Left lung (tissue), 10 donors: ENCODE data around the gene RIMS1. TPM values are rescaled to one million over a fixed set of nuclear protein-coding genes. Genes with fewer than 3 reads are reported as not detected.

Experiments used
- ATAC-seq: fragments of 200-7000 bp; cut with Tn5 transposase; one replicate; pipeline ENCODE4 v1.9.1; 2020; ENCODE audit warnings: moderate library complexity
- DNase-seq, 4 donors: peaks; one replicate each; pipeline ENCODE4 v3.0.0-alpha.2; 2013 to 2020
- H3K27ac ChIP-seq, 2 donors: fragments of 200-600 bp; sonication (generic) in 1 of 2; one replicate each; pipeline versions ENCODE4 v1.5.0 to v1.8.0; 2020 to 2021
- H3K27me3 ChIP-seq, 2 donors: fragments of 200-600 bp; sonication (generic) in 1 of 2; one replicate each; pipeline versions ENCODE4 v1.5.0 to v1.8.0; 2020 to 2021
- H3K36me3 ChIP-seq, 2 donors: fragments of 200-600 bp; sonication (generic) in 1 of 2; one replicate each; pipeline versions ENCODE4 v1.5.0 to v1.8.0; 2020 to 2021
- H3K4me1 ChIP-seq, 2 donors: fragments of 200-600 bp; one replicate each; pipeline ENCODE4 v1.8.0; 2021
- H3K4me3 ChIP-seq, 2 donors: fragments of 200-600 bp; sonication (generic) in 1 of 2; one replicate each; pipeline versions ENCODE4 v1.5.0 to v1.8.0; 2020 to 2021; ENCODE audit warnings: mild to moderate bottlenecking in 1 of 2
- H3K9me3 ChIP-seq, 2 donors: fragments of 200-600 bp; sonication (generic) in 1 of 2; one replicate each; pipeline versions ENCODE4 v1.5.0 to v1.8.0; 2020 to 2021
- intact Hi-C, 2 donors: fragments of 100-400 bp; cut with DNase I; formaldehyde crosslinking; loops; one replicate each; pipeline versions ENCODE4 v1.11.2 to v1.14.2; 2022
- polyA plus RNA-seq, 6 donors: library from polyadenylated mRNA; unstranded; fragments of 120-200 nt; gene quantifications; one replicate each; pipeline ENCODE4 v1.2.1, GENCODE V29; 2013; ENCODE audit not compliant: insufficient read length in 6 of 6
- total RNA-seq, 2 donors: library from RNA; stranded (reverse); fragmentation: NEBNext Ultra II Directional; extraction: Animal tissue kit (Norgen Biotek cat#: 25700); gene quantifications; one replicate each; pipeline ENCODE4 v1.2.1, GENCODE V29; 2021
- TF ChIP-seq, protein P1 (sequence below), 2 donors: fragments of 200-600 bp; sonication (generic) in 1 of 2; IDR thresholded peaks; one replicate each; pipeline versions ENCODE4 v1.5.0 to v1.8.0; 2021; ENCODE audit warnings: antibody characterized with exemption in 2 of 2
- donor health status: DM: no; HTN: yes; CAD: no.
- donor health status: DM: no; HTN: no; CAD: no.

RIMS1 gene
- total and polyA plus RNA-seq, 8 donors = 0.50 to 2.0 (median 0.77) TPM

DNA sequence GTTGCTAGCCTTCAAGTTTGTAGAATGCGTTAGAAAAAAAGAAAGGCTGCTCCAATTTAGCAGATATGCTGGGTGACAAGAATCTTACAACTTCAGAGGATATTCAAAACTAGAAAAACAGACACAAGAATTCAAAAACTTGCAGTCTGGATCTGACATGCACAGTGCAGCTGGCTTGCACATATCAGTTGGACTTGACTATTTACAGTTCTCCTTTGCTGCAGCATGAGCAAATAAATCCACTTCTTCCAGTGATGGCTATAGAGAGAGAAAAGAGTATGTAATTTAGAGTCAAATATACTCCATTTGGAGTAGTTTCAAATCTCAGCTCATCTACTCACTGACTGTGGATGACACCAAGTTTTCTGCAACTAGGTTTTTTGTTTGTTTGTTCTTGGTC lies 247.0 kb downstream of the RIMS1 start:
- Histone ChIP-seq H3K27me3 (no peaks in the 10 kb centered on the region), H3K27ac (no peak overlapping the region), H3K4me1 (no peaks in the 10 kb centered on the region), H3K4me3 (no peak overlapping the region), H3K36me3 (no peaks in the 10 kb centered on the region), H3K9me3 (no peaks in the 10 kb centered on the region)
- ATAC-seq (no peak), DNase-seq (no peak)
- intact Hi-C loops = no loop called here
- TF ChIP-seq, protein P1, sequence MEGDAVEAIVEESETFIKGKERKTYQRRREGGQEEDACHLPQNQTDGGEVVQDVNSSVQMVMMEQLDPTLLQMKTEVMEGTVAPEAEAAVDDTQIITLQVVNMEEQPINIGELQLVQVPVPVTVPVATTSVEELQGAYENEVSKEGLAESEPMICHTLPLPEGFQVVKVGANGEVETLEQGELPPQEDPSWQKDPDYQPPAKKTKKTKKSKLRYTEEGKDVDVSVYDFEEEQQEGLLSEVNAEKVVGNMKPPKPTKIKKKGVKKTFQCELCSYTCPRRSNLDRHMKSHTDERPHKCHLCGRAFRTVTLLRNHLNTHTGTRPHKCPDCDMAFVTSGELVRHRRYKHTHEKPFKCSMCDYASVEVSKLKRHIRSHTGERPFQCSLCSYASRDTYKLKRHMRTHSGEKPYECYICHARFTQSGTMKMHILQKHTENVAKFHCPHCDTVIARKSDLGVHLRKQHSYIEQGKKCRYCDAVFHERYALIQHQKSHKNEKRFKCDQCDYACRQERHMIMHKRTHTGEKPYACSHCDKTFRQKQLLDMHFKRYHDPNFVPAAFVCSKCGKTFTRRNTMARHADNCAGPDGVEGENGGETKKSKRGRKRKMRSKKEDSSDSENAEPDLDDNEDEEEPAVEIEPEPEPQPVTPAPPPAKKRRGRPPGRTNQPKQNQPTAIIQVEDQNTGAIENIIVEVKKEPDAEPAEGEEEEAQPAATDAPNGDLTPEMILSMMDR (IDR thresholded peaks at IDR 0.05) = no peak

DNA sequence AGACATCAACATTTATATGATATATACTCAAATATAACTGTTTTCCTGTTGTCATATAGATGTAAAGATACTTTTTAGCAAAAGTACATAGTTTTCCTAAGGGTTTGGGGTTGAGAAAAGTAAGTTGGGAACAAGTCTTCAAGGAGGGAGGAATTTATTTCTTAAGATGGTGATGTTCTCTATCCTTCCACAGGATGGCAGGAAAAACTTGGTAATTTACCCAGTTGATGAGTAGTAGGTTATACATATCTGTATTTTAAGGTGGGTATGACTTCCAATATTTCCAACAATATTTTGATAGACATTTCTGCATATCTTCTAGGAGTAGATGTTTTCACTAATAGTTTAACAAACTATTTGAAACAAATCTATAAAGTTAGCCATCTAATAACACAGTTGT lies 254.4 kb downstream of the RIMS1 start:
- intact Hi-C loops = no loop called here
- Histone ChIP-seq H3K36me3 (no peaks in the 10 kb centered on the region), H3K4me3 (no peak overlapping the region), H3K4me1 (no peaks in the 10 kb centered on the region), H3K27me3 (no peaks in the 10 kb centered on the region), H3K27ac (no peak overlapping the region), H3K9me3 (peaks cover 0 to 2% of the 10 kb centered on the region in 2 donors)
- DNase-seq (no peak), ATAC-seq (no peak)
- TF ChIP-seq, protein P1 (IDR thresholded peaks at IDR 0.05) = no peak

DNA sequence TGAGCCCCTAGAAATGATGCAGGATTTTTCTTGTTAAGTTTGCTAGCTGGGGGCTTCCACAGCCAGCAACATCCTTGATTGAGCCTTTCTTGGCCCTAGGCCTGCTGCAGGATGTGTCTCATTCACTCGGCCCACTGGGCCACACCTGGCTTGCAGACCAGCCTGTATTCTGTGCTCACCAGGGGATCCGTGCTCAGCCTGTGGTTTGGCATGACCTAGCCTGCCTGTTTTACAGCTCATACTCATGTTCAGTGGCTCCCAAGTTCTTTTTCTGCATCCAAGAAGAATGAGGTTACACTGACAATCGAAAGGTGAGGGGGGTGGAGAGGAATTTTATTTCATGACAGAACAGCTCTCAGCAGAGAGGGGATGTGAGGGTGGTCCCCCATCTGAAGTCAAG lies 263.4 kb downstream of the RIMS1 start:
- no peaks in the 10 kb centered on the region for H3K36me3 ChIP-seq
- intact Hi-C loops = no loop called here
- no peaks in the 10 kb centered on the region for H3K4me1 ChIP-seq
- H3K27ac ChIP-seq = no peak overlapping the region
- H3K9me3 ChIP-seq = peaks cover 0 to 48% of the 10 kb centered on the region in 2 donors
- DNase-seq (peak in 1 of 4 donors; percentile 44), ATAC-seq (no peak)
- no peaks in the 10 kb centered on the region for H3K27me3 ChIP-seq
- TF ChIP-seq, protein P1 (IDR thresholded peaks at IDR 0.05) = no peak
- no peak overlapping the region for H3K4me3 ChIP-seq

DNA sequence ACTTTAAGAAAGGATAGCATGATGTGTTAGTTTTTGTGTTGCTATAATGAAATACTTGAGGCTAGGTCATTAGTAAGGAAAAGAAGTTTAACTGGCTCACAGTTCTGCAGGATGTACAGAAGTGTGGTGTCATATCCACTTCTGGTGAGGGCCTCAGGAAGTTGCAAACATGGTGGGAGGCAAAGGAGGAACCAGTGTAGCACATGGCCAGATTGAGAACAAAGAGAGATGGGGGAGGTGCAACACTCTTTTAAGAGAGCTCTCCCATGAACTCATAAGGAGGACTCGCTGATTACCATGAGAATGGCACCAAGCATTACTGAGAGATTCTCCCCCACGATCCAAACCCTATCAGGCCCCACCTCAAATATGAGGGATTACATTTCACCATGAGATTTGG lies 265.4 kb downstream of the RIMS1 start:
- DNase-seq (no peak), ATAC-seq (no peak)
- Histone ChIP-seq H3K27ac (no peak overlapping the region), H3K4me3 (no peak overlapping the region), H3K4me1 (no peaks in the 10 kb centered on the region), H3K9me3 (peaks cover 0 to 39% of the 10 kb centered on the region in 2 donors), H3K36me3 (no peaks in the 10 kb centered on the region), H3K27me3 (no peaks in the 10 kb centered on the region)
- TF ChIP-seq, protein P1 (IDR thresholded peaks at IDR 0.05) = no peak
- intact Hi-C loops = no loop called here

DNA sequence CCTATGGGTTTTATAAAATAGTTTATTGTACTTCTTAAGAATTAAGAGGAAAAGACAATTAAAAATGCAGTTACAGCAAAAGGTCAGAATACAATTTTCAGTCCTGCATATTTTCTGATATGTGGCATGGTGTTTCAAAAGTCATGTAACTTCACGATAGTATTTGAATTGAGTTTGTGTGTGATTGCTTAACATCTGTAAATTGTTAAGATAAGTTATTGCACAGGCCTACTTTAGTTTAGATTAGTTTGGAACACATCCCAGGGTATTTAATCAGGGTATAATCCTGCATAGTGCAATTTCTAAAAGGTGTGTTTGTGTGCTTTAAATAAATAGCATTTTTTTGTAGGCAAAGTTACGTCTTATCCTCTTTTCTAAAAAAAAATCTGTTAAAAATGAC lies 289.6 kb downstream of the RIMS1 start:
- Histone ChIP-seq H3K9me3 (no peaks in the 10 kb centered on the region), H3K27me3 (peaks cover 0 to 4% of the 10 kb centered on the region in 2 donors), H3K27ac (no peak overlapping the region), H3K4me3 (no peak overlapping the region), H3K36me3 (no peaks in the 10 kb centered on the region), H3K4me1 (no peaks in the 10 kb centered on the region)
- intact Hi-C loops = no loop called here
- no peak for ATAC-seq
- DNase-seq = no peak
- TF ChIP-seq, protein P1 (IDR thresholded peaks at IDR 0.05) = no peak
